HG03139 (cell line): Measurements from ENCODE around the gene PDXK.
"Not testable (repeated sequence)": the region's sequence is repeated elsewhere in the genome, so short reads cannot be mapped to it uniquely, and the experiment has no call there.

Experiments used
- ATAC-seq: cut with Tn5 transposase; IDR thresholded peaks from one replicate; pipeline ENCODE4 v1.9.1; 2021; ENCODE audit not compliant: unreplicated experiment

PDXK gene

GRCh38 chr21:43697758-43698643, 20.9 kb upstream of the PDXK start:
- no peak for ATAC-seq

- not testable (repeated sequence) for ATAC-seq
These were observed 19.5 kb upstream of the PDXK start for GRCh38 chr21:43699492-43699777.

- ATAC-seq = no peak
These were observed 18.9 kb upstream of the PDXK start for GRCh38 chr21:43699933-43700599.

GRCh38 chr21:43701936-43702784, 16.8 kb upstream of the PDXK start:
- no peak for ATAC-seq

- ATAC-seq = no peak
These were observed 16.2 kb upstream of the PDXK start for GRCh38 chr21:43702785-43703034.

- no peak for ATAC-seq
These were observed 15.7 kb upstream of the PDXK start for GRCh38 chr21:43703035-43703880.

GRCh38 chr21:43707462-43707861, 11.5 kb upstream of the PDXK start:
- ATAC-seq = no peak

GRCh38 chr21:43708745-43709381, 10.1 kb upstream of the PDXK start:
- ATAC-seq = no peak

GRCh38 chr21:43712268-43712942, 6.5 kb upstream of the PDXK start:
- no peak for ATAC-seq

GRCh38 chr21:43713123-43713522, 5.8 kb upstream of the PDXK start:
- not testable (repeated sequence) for ATAC-seq

GRCh38 chr21:43716376-43717165, 2.4 kb upstream of the PDXK start:
- ATAC-seq = no peak

- no peak for ATAC-seq
These were observed 1.6 kb upstream of the PDXK start for GRCh38 chr21:43717166-43717853.

- no peak for ATAC-seq
These were observed 710 bp upstream of the PDXK start for GRCh38 chr21:43717967-43718871.

- ATAC-seq = no peak
These were observed 1.0 kb downstream of the PDXK start for GRCh38 chr21:43719748-43720538.

- ATAC-seq = no peak
These were observed 1.7 kb downstream of the PDXK start for GRCh38 chr21:43720539-43721166.

- ATAC-seq = no peak
These were observed 2.3 kb downstream of the PDXK start for GRCh38 chr21:43721206-43721605.
